ENCODE measurements around the gene TNFSF4. TPM values are rescaled to one million over a fixed set of nuclear protein-coding genes. Genes with fewer than 3 reads are reported as not detected.
A peak's percentile ranks its signal among the peaks of the same experiment; 100 is the strongest.

The TNFSF4 gene
- total RNA-seq, 1 donor from 2014 or later: 2.8 TPM

DNA sequence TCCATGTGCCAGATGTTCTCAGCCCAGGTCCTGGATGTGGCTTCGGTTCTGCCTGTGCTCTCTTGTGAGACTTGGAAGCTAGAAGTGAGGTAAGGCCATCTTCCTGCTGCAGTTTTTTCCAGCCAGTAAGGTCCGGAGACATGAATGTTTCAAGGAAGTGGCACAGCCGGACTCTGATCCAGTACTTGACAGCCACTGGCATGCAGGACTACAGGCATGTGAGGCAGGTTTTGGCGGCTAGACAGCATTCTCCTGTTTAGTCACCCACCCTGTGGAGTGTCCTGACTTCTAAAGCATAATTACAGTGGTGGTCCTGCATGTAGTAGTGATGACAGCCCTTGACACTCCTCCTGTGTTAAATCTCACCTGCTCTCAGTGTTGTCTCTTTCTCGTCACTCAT is 72.3 kb downstream of the TNFSF4 start:
- Mint-ChIP-seq H3K36me3 (no peaks in the 10 kb centered on the region), H3K4me3 (no peak overlapping the region), H3K27me3 (ENCODE audit: low read depth) (no peaks in the 10 kb centered on the region)

DNA sequence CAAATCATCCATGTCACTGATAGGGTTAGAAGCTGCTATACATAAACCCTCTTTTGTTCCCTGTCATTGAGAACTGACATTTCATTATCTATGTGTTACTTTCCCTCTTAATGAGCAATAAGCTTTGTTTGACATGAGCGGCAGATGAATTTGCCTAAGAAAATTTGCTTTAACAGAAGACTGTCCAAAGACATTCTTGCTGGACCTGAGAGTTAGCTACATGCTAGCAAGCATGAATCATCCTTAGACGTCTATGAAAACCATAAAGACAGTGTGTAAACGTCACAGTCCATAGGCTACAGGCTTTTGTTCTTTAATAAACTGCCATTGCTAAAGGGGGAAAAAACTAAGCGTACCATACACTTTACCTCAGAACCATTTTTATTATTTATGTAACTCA is 73.1 kb downstream of the TNFSF4 start:
- H3K4me1 Mint-ChIP-seq: peaks cover 28% of the 10 kb centered on the region
- H3K27ac Mint-ChIP-seq: peak overlapping the region; percentile 35
- no peaks in the 10 kb centered on the region for H3K27me3 Mint-ChIP-seq (ENCODE audit: low read depth)
- DNase-seq (ENCODE audit: low spot score in 2 of 2, unreplicated experiment in 2 of 2): no peak
- peaks cover 13% of the 10 kb centered on the region for H3K9me3 Mint-ChIP-seq
- TF ChIP-seq, protein P1, sequence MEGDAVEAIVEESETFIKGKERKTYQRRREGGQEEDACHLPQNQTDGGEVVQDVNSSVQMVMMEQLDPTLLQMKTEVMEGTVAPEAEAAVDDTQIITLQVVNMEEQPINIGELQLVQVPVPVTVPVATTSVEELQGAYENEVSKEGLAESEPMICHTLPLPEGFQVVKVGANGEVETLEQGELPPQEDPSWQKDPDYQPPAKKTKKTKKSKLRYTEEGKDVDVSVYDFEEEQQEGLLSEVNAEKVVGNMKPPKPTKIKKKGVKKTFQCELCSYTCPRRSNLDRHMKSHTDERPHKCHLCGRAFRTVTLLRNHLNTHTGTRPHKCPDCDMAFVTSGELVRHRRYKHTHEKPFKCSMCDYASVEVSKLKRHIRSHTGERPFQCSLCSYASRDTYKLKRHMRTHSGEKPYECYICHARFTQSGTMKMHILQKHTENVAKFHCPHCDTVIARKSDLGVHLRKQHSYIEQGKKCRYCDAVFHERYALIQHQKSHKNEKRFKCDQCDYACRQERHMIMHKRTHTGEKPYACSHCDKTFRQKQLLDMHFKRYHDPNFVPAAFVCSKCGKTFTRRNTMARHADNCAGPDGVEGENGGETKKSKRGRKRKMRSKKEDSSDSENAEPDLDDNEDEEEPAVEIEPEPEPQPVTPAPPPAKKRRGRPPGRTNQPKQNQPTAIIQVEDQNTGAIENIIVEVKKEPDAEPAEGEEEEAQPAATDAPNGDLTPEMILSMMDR (IDR thresholded peaks at IDR 0.05; ENCODE audit: unreplicated experiment): no peak
- H3K4me3 Mint-ChIP-seq: no peak overlapping the region
- H3K36me3 Mint-ChIP-seq: no peaks in the 10 kb centered on the region

More for the DNA sequence above, 72.3 kb downstream of the TNFSF4 start:
- no peak for DNase-seq (ENCODE audit: low spot score in 2 of 2, unreplicated experiment in 2 of 2)
- TF ChIP-seq, protein P1 (IDR thresholded peaks at IDR 0.05; ENCODE audit: unreplicated experiment): no peak
- Mint-ChIP-seq H3K27ac (peak overlapping the region; percentile 35), H3K4me1 (peaks cover 28% of the 10 kb centered on the region), H3K9me3 (peaks cover 12% of the 10 kb centered on the region)

Other genes starting within 250 kb of the TNFSF4 start
- 3.3 to 4.6 TPM (median 3.7 TPM) in 3 replicates for gene TNFSF18, start 156.4 kb downstream of the TNFSF4 start, total RNA-seq